ENCODE data around the gene MYD88.
"Not testable (repeated sequence)": the region's sequence is repeated elsewhere in the genome, so short reads cannot be mapped to it uniquely, and the experiment has no call there.

Gene MYD88

GRCh38 chr3:38152609-38153008, 14.1 kb downstream of the MYD88 start:
- Mint-ChIP-seq H3K36me3 (no peaks in the 10 kb centered on the region), H3K27me3 (no peaks in the 10 kb centered on the region), H3K4me3 (no peak overlapping the region), H3K4me1 (peaks cover 17% of the 10 kb centered on the region), H3K9me3 (no peaks in the 10 kb centered on the region), H3K27ac (no peak overlapping the region)
- ATAC-seq (ENCODE audit: low read depth) (no peak), DNase-seq (ENCODE audit: low spot score in 2 of 2) (no peak)

DNA sequence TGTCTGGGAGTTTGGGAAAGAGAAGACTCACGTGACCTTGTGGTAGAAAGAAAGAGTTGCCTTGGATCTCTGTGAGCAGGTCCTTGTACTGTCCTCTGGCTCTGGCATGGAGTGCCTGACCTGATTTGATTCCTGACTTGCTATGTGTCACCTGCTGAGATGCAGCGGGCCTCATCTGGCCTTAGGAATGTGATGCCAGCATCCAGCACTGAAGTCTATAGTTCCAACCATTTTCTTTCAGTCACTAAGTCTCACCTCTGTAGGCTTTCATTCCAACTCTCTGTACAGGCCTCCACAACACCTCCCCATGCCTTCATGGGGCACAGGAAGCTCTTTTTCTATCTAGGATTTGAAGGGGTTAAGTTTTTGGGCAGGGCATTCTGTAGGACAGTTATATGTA, 14.8 kb downstream of the MYD88 start:
- Mint-ChIP-seq H3K36me3 (no peaks in the 10 kb centered on the region), H3K27ac (no peak overlapping the region), H3K4me1 (peaks cover 15% of the 10 kb centered on the region)

GRCh38 chr3:38154033-38154494, 15.6 kb downstream of the MYD88 start:
- DNase-seq (ENCODE audit: low spot score in 2 of 2) (no peak), ATAC-seq (ENCODE audit: low read depth) (no peak)
- no peaks in the 10 kb centered on the region for H3K27me3 Mint-ChIP-seq
- H3K27ac Mint-ChIP-seq, result no peak overlapping the region
- no peaks in the 10 kb centered on the region for H3K36me3 Mint-ChIP-seq
- no peaks in the 10 kb centered on the region for H3K9me3 Mint-ChIP-seq
- H3K4me3 Mint-ChIP-seq, result no peak overlapping the region
- peaks cover 15% of the 10 kb centered on the region for H3K4me1 Mint-ChIP-seq

More for the DNA sequence above, 14.8 kb downstream of the MYD88 start:
- DNase-seq (ENCODE audit: low spot score in 2 of 2) (no peak), ATAC-seq (ENCODE audit: low read depth) (no peak)
- H3K27me3 Mint-ChIP-seq, result no peaks in the 10 kb centered on the region
- no peak overlapping the region for H3K4me3 Mint-ChIP-seq
- no peaks in the 10 kb centered on the region for H3K9me3 Mint-ChIP-seq

- no peaks in the 10 kb centered on the region for H3K36me3 Mint-ChIP-seq
- DNase-seq (ENCODE audit: low spot score in 2 of 2), result no peak
- no peaks in the 10 kb centered on the region for H3K27me3 Mint-ChIP-seq
- ATAC-seq (ENCODE audit: low read depth), result peak; percentile 39
- H3K4me3 Mint-ChIP-seq, result no peak overlapping the region
- H3K9me3 Mint-ChIP-seq, result no peaks in the 10 kb centered on the region
- peaks cover 10% of the 10 kb centered on the region for H3K4me1 Mint-ChIP-seq
- no peak overlapping the region for H3K27ac Mint-ChIP-seq
Observed at GRCh38 chr3:38154625-38155255, 16.3 kb downstream of the MYD88 start.

DNA sequence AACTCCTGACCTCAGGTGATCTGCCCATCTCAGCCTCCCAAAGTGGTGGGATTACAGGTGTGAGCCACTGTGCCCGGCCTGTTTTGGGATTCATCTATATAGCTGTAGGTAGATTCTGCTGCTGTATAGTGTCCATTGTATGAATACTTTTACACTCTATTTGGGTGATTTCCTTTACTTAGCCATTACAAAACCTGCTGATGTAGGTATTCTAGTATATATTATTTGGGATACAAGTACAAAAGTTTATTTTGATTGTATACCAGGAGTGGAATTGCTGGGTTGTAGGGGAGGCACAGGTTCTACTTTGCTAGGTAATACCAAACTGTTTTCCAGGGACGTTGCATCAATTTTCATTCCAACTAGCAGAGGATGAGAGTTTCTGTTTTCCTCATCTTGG, 17.4 kb downstream of the MYD88 start:
- H3K9me3 Mint-ChIP-seq, result no peaks in the 10 kb centered on the region
- H3K27me3 Mint-ChIP-seq, result no peaks in the 10 kb centered on the region
- peaks cover 10% of the 10 kb centered on the region for H3K4me1 Mint-ChIP-seq
- H3K27ac Mint-ChIP-seq, result no peak overlapping the region
- no peak for ATAC-seq (ENCODE audit: low read depth)
- DNase-seq (ENCODE audit: low spot score in 2 of 2), result no peak
- H3K36me3 Mint-ChIP-seq, result no peaks in the 10 kb centered on the region
- H3K4me3 Mint-ChIP-seq, result no peak overlapping the region

- Mint-ChIP-seq H3K9me3 (no peaks in the 10 kb centered on the region), H3K36me3 (no peaks in the 10 kb centered on the region), H3K4me3 (no peak overlapping the region), H3K27me3 (no peaks in the 10 kb centered on the region), H3K27ac (no peak overlapping the region), H3K4me1 (peaks cover 2% of the 10 kb centered on the region)
- no peak for ATAC-seq (ENCODE audit: low read depth)
- no peak for DNase-seq (ENCODE audit: low spot score in 2 of 2)
Observed at GRCh38 chr3:38157117-38157516, 18.7 kb downstream of the MYD88 start.

GRCh38 chr3:38157595-38157994, 19.1 kb downstream of the MYD88 start:
- DNase-seq (ENCODE audit: low spot score in 2 of 2), result no peak
- no peaks in the 10 kb centered on the region for H3K36me3 Mint-ChIP-seq
- no peaks in the 10 kb centered on the region for H3K27me3 Mint-ChIP-seq
- H3K4me1 Mint-ChIP-seq, result peaks cover 2% of the 10 kb centered on the region
- no peak for ATAC-seq (ENCODE audit: low read depth)
- H3K27ac Mint-ChIP-seq, result no peak overlapping the region
- H3K9me3 Mint-ChIP-seq, result no peaks in the 10 kb centered on the region
- no peak overlapping the region for H3K4me3 Mint-ChIP-seq

GRCh38 chr3:38158472-38158871, 20.0 kb downstream of the MYD88 start:
- peak; percentile 23 for ATAC-seq (ENCODE audit: low read depth)
- H3K27ac Mint-ChIP-seq, result no peak overlapping the region

DNA sequence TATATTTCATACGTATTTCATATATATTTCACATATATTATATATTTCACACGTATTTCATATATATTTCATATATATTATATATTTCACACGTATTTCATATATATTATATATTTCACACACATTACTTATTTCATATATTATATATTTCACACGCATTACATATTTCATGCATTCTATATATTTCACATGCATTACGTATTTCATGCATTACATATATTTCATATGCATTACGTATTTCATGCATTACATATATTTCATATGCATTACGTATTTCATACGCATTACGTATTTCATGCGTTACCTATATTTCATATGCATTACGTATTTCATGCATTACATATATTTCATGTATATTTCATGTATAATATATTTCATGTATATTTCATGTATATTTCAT, 22.2 kb downstream of the MYD88 start:
- H3K9me3 Mint-ChIP-seq; H3K4me1 Mint-ChIP-seq; ATAC-seq (ENCODE audit: low read depth); H3K4me3 Mint-ChIP-seq; H3K36me3 Mint-ChIP-seq; DNase-seq (ENCODE audit: low spot score in 2 of 2); H3K27me3 Mint-ChIP-seq; H3K27ac Mint-ChIP-seq: not testable (repeated sequence)

More at GRCh38 chr3:38158472-38158871, 20.0 kb downstream of the MYD88 start:
- Mint-ChIP-seq H3K4me1 (peaks cover 2% of the 10 kb centered on the region), H3K36me3 (no peaks in the 10 kb centered on the region), H3K27me3 (no peaks in the 10 kb centered on the region), H3K4me3 (no peak overlapping the region), H3K9me3 (no peaks in the 10 kb centered on the region)
- no peak for DNase-seq (ENCODE audit: low spot score in 2 of 2)

DNA sequence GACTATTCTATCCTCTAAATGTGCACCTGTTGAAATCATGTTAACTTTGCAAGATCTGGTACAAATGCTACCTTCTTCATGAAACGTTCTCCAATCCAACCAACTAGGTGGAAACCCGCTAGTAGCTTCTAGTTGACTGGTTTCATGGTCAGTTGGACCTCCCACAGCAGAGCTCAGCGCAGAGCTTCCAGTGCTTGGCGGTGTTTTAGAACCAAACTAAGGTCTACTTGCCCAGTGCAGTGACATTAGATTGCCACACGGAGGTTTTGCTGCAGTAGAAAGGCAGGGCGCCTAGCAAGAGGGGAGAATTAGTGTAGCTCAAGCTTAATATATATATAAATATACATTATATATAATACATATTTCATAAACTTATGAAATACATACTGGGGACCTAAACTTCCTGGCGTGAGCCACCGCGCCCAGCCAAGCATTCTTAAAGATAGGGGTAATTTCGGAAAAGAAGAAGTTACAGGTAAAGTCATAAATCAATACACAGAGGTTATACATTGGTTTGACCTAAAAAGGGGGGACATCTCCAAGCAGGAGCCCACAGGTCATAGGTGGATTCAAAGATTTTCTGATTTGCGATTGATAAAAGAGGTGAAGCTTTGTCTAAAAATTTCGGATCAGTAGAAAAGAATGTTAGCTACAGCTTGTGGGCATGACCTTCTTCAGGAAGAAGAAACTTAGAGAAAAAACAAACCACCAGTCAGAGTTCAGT, 24.8 kb downstream of the MYD88 start:
- ATAC-seq (ENCODE audit: low read depth), result no peak
- DNase-seq (ENCODE audit: low spot score in 2 of 2), result no peak
- H3K27ac Mint-ChIP-seq, result peak overlapping the region; percentile 100
- no peaks in the 10 kb centered on the region for H3K27me3 Mint-ChIP-seq
- H3K4me3 Mint-ChIP-seq, result peak overlapping the region; percentile 39
- H3K36me3 Mint-ChIP-seq, result no peaks in the 10 kb centered on the region
- no peaks in the 10 kb centered on the region for H3K9me3 Mint-ChIP-seq
- H3K4me1 Mint-ChIP-seq, result peaks cover 19% of the 10 kb centered on the region

DNA sequence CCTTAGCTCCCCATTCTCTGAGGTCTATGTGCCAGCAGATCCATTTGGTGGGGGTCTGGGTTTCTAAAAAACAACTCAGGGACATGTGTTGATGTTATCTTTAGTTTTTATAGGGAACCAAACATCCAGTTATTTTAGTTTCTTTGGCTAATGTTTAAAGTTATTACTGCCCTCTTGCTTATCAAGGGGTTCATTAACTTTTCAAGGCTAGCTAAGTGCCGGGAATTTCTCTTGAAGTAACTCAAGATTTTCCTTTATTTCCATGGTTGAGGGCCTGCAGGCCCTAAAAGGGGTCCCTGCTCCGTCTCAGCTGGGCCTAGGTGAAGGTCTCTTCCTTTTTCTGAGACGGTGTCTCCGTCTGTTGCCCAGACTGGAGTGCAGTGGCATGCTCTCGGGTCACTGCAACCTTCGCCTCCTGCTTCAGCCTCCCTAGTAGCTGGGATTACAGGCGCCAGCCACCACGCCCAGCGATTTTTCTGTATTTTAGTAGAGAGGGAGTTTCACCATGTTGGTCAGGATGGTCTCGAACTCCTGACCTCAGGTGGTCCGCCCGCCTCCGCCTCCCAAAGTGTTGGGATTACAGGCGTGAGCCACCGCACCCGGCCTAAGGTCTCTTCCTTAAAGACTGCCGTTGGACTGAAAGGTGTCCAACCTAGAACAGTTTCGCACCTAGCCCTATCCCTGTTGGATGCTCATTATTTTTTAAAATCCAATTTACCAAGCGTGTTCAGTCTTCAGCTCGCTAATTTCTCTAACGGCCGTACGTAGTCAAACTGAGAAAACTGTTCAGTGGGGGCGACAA, 25.6 kb downstream of the MYD88 start:
- Mint-ChIP-seq H3K4me3 (peak overlapping the region; percentile 93), H3K9me3 (no peaks in the 10 kb centered on the region), H3K27ac (peak overlapping the region; percentile 100), H3K4me1 (peaks cover 26% of the 10 kb centered on the region), H3K36me3 (no peaks in the 10 kb centered on the region), H3K27me3 (no peaks in the 10 kb centered on the region)
- ATAC-seq (ENCODE audit: low read depth) (no peak), DNase-seq (ENCODE audit: low spot score in 2 of 2) (no peak)

DNA sequence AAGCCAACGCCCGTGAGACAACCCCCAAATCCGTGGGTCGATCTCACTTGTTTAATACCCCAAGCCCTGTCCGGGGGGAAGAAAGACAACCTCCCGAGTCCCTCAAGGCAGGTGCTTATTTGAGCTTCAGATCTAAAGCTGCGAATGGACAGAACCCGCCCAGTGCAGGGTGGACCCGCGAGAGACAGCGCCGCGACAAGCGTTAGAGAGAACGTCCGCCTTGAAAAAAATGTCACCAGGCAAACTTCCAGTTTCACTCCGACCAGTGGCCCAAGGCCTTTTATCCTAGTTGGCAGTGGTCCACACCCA, 26.1 kb downstream of the MYD88 start:
- ATAC-seq (ENCODE audit: low read depth) (no peak), DNase-seq (ENCODE audit: low spot score in 2 of 2) (no peak)
- peak overlapping the region; percentile 93 for H3K4me3 Mint-ChIP-seq
- H3K36me3 Mint-ChIP-seq, result no peaks in the 10 kb centered on the region
- H3K27me3 Mint-ChIP-seq, result no peaks in the 10 kb centered on the region
- H3K4me1 Mint-ChIP-seq, result peaks cover 31% of the 10 kb centered on the region
- H3K9me3 Mint-ChIP-seq, result no peaks in the 10 kb centered on the region
- H3K27ac Mint-ChIP-seq, result peak overlapping the region; percentile 100

DNA sequence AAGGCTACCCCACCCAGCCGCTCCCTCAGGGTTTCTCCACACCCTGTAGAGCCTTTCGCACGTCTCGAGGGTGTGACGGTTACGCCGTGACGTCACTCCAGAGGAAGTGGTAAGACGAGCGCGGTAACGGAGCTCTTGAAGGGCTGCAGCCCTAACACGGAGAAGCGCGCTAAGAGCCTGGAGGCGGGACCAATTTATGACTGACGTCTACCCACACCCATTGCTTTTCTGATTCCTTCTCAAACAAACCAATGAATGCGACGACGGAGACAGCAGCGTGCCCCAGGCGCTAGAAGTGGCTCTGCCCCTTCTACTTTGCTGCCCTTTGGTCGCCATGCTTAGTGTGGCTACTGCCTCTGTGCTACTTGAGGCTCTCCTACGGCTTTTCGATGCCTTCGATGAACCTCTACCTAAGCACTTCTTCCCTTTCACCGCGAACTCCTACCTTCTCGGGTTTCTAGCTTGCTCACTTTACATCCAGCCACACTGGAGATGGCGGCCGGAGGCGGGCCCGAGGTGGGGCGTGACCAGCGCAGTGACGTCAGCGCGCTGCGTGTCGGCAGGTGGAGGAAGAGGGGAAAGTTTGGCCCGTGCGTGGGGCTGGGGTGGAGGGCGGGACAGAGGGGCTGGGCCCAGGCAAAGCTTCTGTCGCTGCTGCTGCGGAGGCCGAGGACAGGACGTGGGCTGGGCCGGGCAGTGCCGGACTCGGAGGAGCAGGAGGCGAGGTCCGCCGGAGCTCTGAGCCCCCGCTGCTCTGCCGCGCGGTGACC, 26.7 kb downstream of the MYD88 start, which contains the start of gene OXSR1:
Gene OXSR1 (plus strand): TSS at position 586 of the 770 bp plus-strand sequence. CDS start 340 bp downstream, outside the sequence.
- ATAC-seq (ENCODE audit: low read depth) (peak; percentile 82), DNase-seq (ENCODE audit: low spot score in 2 of 2) (peak; percentile 96 to 97)
- Mint-ChIP-seq H3K4me3 (peak within 1 kb of the TSS; percentile 93), H3K36me3 (no peaks in the 10 kb centered on the region), H3K27ac (peak within 1 kb of the TSS; percentile 100), H3K27me3 (no peaks in the 10 kb centered on the region), H3K4me1 (peaks cover 32% of the 10 kb centered on the region), H3K9me3 (no peaks in the 10 kb centered on the region)
